Hematopoietic multipotent progenitor cell treated with erythropoietin and hydrocortisone succinate and interleukin-3 and kit ligand, for 8 days (in vitro differentiated cells): Measurements from ENCODE around the gene USB1.

Experiments
- DNase-seq: peaks from one replicate; pipeline ENCODE4 v3.0.0-alpha.2; 2015

USB1 gene

GRCh38 chr16:58037365-58038057 is 36.3 kb downstream of the USB1 start:
- no peak for DNase-seq

- DNase-seq, result no peak
Measured at GRCh38 chr16:58038219-58038641, 37.0 kb downstream of the USB1 start.

GRCh38 chr16:58039829-58040495 is 38.8 kb downstream of the USB1 start:
- DNase-seq, result no peak

GRCh38 chr16:58040496-58040846 is 39.3 kb downstream of the USB1 start:
- no peak for DNase-seq

GRCh38 chr16:58040945-58041627 is 39.9 kb downstream of the USB1 start:
- no peak for DNase-seq

GRCh38 chr16:58041628-58041955 is 40.4 kb downstream of the USB1 start:
- DNase-seq, result no peak

- no peak for DNase-seq
Measured at GRCh38 chr16:58042001-58042885, 41.0 kb downstream of the USB1 start.

- no peak for DNase-seq
Measured at GRCh38 chr16:58042886-58043515, 41.8 kb downstream of the USB1 start.

GRCh38 chr16:58043571-58044155 is 42.5 kb downstream of the USB1 start:
- DNase-seq, result no peak

GRCh38 chr16:58044266-58045019 is 43.2 kb downstream of the USB1 start:
- no peak for DNase-seq

GRCh38 chr16:58045096-58045495 is 43.9 kb downstream of the USB1 start:
- no peak for DNase-seq

- DNase-seq, result no peak
Measured at GRCh38 chr16:58046054-58046881, 45.1 kb downstream of the USB1 start.

- DNase-seq, result no peak
Measured at GRCh38 chr16:58046936-58047335, 45.7 kb downstream of the USB1 start.

GRCh38 chr16:58047557-58048348 is 46.5 kb downstream of the USB1 start:
- DNase-seq, result no peak

- no peak for DNase-seq
Measured at GRCh38 chr16:58048494-58049231, 47.5 kb downstream of the USB1 start.

- no peak for DNase-seq
Measured at GRCh38 chr16:58049232-58050185, 48.3 kb downstream of the USB1 start.

GRCh38 chr16:58051296-58051695 is 50.1 kb downstream of the USB1 start:
- DNase-seq, result no peak
